ENCODE data around the gene TICRR.

DNA sequence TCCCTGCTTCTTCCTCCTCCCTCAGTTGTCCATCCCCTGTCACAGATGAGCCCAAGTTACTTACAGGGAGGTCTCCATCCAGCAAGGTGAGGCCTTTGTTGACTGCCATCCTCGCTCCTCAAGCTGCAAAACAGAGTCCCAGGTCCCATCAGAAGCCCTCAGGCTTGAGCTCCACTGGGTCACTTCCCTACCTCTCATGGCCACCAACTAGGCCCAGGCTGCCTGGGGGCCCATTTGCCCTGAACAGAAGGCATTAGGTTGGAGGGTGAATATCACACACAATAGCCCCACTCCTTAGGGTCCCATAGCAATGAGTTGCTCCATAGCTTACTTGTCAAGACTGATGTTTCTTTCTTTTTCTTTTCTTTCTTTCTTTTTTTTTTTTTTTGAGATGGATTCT, 102.1 kb downstream of the TICRR start:
- TF ChIP-seq, protein P1, sequence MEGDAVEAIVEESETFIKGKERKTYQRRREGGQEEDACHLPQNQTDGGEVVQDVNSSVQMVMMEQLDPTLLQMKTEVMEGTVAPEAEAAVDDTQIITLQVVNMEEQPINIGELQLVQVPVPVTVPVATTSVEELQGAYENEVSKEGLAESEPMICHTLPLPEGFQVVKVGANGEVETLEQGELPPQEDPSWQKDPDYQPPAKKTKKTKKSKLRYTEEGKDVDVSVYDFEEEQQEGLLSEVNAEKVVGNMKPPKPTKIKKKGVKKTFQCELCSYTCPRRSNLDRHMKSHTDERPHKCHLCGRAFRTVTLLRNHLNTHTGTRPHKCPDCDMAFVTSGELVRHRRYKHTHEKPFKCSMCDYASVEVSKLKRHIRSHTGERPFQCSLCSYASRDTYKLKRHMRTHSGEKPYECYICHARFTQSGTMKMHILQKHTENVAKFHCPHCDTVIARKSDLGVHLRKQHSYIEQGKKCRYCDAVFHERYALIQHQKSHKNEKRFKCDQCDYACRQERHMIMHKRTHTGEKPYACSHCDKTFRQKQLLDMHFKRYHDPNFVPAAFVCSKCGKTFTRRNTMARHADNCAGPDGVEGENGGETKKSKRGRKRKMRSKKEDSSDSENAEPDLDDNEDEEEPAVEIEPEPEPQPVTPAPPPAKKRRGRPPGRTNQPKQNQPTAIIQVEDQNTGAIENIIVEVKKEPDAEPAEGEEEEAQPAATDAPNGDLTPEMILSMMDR (IDR thresholded peaks at IDR 0.05): no peak
- no peak for TF ChIP-seq ZFX (IDR thresholded peaks at IDR 0.05; ENCODE audit: borderline replicate concordance)

Data from 22Rv1 (cell line).